H9 (cell line): Measurements from ENCODE around the gene ARHGEF17. TPM values are rescaled to one million over a fixed set of nuclear protein-coding genes. Genes with fewer than 3 reads are reported as not detected.
A peak's percentile ranks its signal among the peaks of the same experiment; 100 is the strongest.

Source experiments
- DNase-seq: peaks from one replicate; pipeline ENCODE4 v3.0.0-alpha.2; 2017
- H2AFZ ChIP-seq: one replicate; pipeline ENCODE4 v1.6.1; 2013; ENCODE audit warnings: mild to moderate bottlenecking, low read length, control low read depth, moderate library complexity
- H2AK5ac ChIP-seq: 2 replicates; pipeline ENCODE4 v1.6.1; 2013; ENCODE audit warnings: low read length, control low read depth, mixed read lengths; ENCODE audit not compliant: insufficient read length
- H2BK120ac ChIP-seq: one replicate; pipeline ENCODE4 v1.6.1; 2013; ENCODE audit warnings: low read depth, mild to moderate bottlenecking, low read length, control low read depth, inconsistent platforms; ENCODE audit not compliant: poor library complexity, severe bottlenecking
- H2BK12ac ChIP-seq: 2 replicates; pipeline ENCODE4 v1.6.1; 2013; ENCODE audit warnings: low read length, control low read depth, mixed read lengths, low read depth; ENCODE audit not compliant: insufficient read length
- H2BK15ac ChIP-seq: 2 replicates; pipeline ENCODE4 v1.6.1; 2013; ENCODE audit warnings: low read depth, low read length, control low read depth
- H2BK20ac ChIP-seq: one replicate; pipeline ENCODE4 v1.6.1; 2013; ENCODE audit warnings: low read depth, mild to moderate bottlenecking, low read length, control low read depth, inconsistent platforms; ENCODE audit not compliant: poor library complexity, severe bottlenecking
- H2BK5ac ChIP-seq: 2 replicates; pipeline ENCODE4 v1.6.1; 2013; ENCODE audit warnings: low read length, control low read depth, mixed read lengths; ENCODE audit not compliant: insufficient read length
- H3K14ac ChIP-seq: 2 replicates; pipeline ENCODE4 v1.6.1; 2013; ENCODE audit warnings: low read length, control low read depth; ENCODE audit not compliant: insufficient read depth
- H3K18ac ChIP-seq: 2 replicates; pipeline ENCODE4 v1.6.1; 2013; ENCODE audit warnings: low read depth, mild to moderate bottlenecking, mixed read lengths, low read length, control low read depth; ENCODE audit not compliant: insufficient read length
- H3K23ac ChIP-seq: 2 replicates; pipeline ENCODE4 v1.6.1; 2013; ENCODE audit warnings: low read length, control low read depth, mixed read lengths, low read depth; ENCODE audit not compliant: insufficient read length
- H3K23me2 ChIP-seq: 2 replicates; pipeline ENCODE4 v1.6.1; 2013; ENCODE audit warnings: low read depth, mild to moderate bottlenecking, mixed read lengths, low read length, control low read depth; ENCODE audit not compliant: insufficient read length, poor library complexity, severe bottlenecking
- H3K27ac ChIP-seq: 2 replicates; pipeline ENCODE4 v1.5.1; 2013; ENCODE audit warnings: low read length, control low read depth, mixed read lengths, low read depth; ENCODE audit not compliant: insufficient read length
- H3K27me3 ChIP-seq: 2 replicates; pipeline ENCODE4 v1.6.1; 2013; ENCODE audit warnings: low read length, control low read depth, inconsistent platforms; ENCODE audit not compliant: insufficient read depth
- H3K4ac ChIP-seq: 2 replicates; pipeline ENCODE4 v1.6.1; 2013; ENCODE audit warnings: low read depth, mild to moderate bottlenecking, control low read depth, inconsistent platforms, low read length, moderate library complexity
- H3K4me1 ChIP-seq: 2 replicates; pipeline ENCODE4 v1.6.1; 2013; ENCODE audit warnings: low read length, control low read depth, inconsistent platforms; ENCODE audit not compliant: insufficient read depth
- H3K4me2 ChIP-seq: 2 replicates; pipeline ENCODE4 v1.6.1; 2013; ENCODE audit warnings: low read length, control low read depth, mixed read lengths; ENCODE audit not compliant: insufficient read length, insufficient read depth
- H3K56ac ChIP-seq: 2 replicates; pipeline ENCODE4 v1.6.1; 2013; ENCODE audit warnings: low read depth, mild to moderate bottlenecking, mixed read lengths, low read length, control low read depth; ENCODE audit not compliant: insufficient read length
- H3K79me1 ChIP-seq: 2 replicates; pipeline ENCODE4 v1.6.1; 2013; ENCODE audit warnings: low read depth, mild to moderate bottlenecking, moderate library complexity, low read length, control low read depth, inconsistent platforms; ENCODE audit not compliant: insufficient read depth, poor library complexity, severe bottlenecking
- H3K79me2 ChIP-seq: 2 replicates; pipeline ENCODE4 v1.6.1; 2013; ENCODE audit warnings: low read length, control low read depth, inconsistent platforms; ENCODE audit not compliant: insufficient read depth
- H3K9ac ChIP-seq: 2 replicates; pipeline ENCODE4 v1.6.1; 2013; ENCODE audit warnings: low read length, control low read depth, mixed read lengths; ENCODE audit not compliant: insufficient read length; ENCODE audit errors: extremely low read depth
- H3K9me3 ChIP-seq: one replicate; pipeline ENCODE4 v1.6.1; 2013; ENCODE audit warnings: low read depth, low read length, inconsistent platforms; ENCODE audit not compliant: control insufficient read depth
- H3T11ph ChIP-seq: one replicate; pipeline ENCODE4 v1.6.1; 2013; ENCODE audit warnings: mild to moderate bottlenecking, low read length, control low read depth, inconsistent platforms
- H4K20me1 ChIP-seq: one replicate; pipeline ENCODE4 v1.6.1; 2013; ENCODE audit not compliant: control insufficient read depth, insufficient read length, insufficient read depth
- H4K5ac ChIP-seq: 2 replicates; pipeline ENCODE4 v1.6.1; 2013; ENCODE audit warnings: low read depth, mild to moderate bottlenecking, mixed read lengths, low read length, control low read depth; ENCODE audit not compliant: insufficient read length
- H4K8ac ChIP-seq: replicated peaks from 2 replicates; pipeline ENCODE4 v1.6.1; 2013; ENCODE audit warnings: low read length, control low read depth, mixed read lengths, low read depth; ENCODE audit not compliant: insufficient read length
- H4K91ac ChIP-seq: 2 replicates; pipeline ENCODE4 v1.6.1; 2013; ENCODE audit warnings: low read depth, mild to moderate bottlenecking, moderate library complexity, mixed read lengths, low read length, control low read depth; ENCODE audit not compliant: insufficient read length
- H3K27ac Mint-ChIP-seq, 3 experiments: 2 replicates in 2 of 3; 3 replicates in 1 of 3; pipeline ENCODE4 v1.8.0; 2020 to 2021; ENCODE audit warnings: mixed read lengths in 3 of 3, mild to moderate bottlenecking in 1 of 3, moderate library complexity in 1 of 3
- H3K27me3 Mint-ChIP-seq: 2 replicates; pipeline ENCODE4 v1.8.0; 2021; ENCODE audit warnings: low read depth, mild to moderate bottlenecking, moderate library complexity, mixed read lengths
- H3K36me3 Mint-ChIP-seq, 3 experiments: 2 replicates in 2 of 3; 3 replicates in 1 of 3; pipeline ENCODE4 v1.8.0; 2020 to 2021; ENCODE audit warnings: low read depth in 3 of 3, mixed read lengths in 3 of 3; ENCODE audit not compliant: insufficient read depth in 1 of 3
- H3K4me1 Mint-ChIP-seq, 2 experiments: 2 replicates each; pipeline ENCODE4 v1.8.0; 2020; ENCODE audit warnings: mixed read lengths in 2 of 2
- H3K4me3 Mint-ChIP-seq, 2 experiments: 2 replicates in 1 of 2; 3 replicates in 1 of 2; pipeline ENCODE4 v1.8.0; 2020 to 2021; ENCODE audit warnings: mild to moderate bottlenecking in 2 of 2, mixed read lengths in 2 of 2, moderate library complexity in 1 of 2
- H3K9me3 Mint-ChIP-seq, 2 experiments: 2 replicates in 1 of 2; 3 replicates in 1 of 2; pipeline ENCODE4 v1.8.0; 2020; ENCODE audit warnings: mild to moderate bottlenecking in 2 of 2, mixed read lengths in 2 of 2, moderate library complexity in 1 of 2
- WGBS: extraction: QIAGEN DNeasy Blood & Tissue Kit; methylation state at CpG from one replicate; pipeline ENCODE4 v1.1.7; 2013; ENCODE audit warnings: missing lambda C conversion rate, low lambda C conversion rate, mixed read lengths; ENCODE audit not compliant: insufficient read length; ENCODE audit errors: extremely low coverage; 5-methylcytosine and 5-hydroxymethylcytosine counted together
- total RNA-seq: library from RNA; stranded (reverse); gene quantifications from 2 replicates; pipeline ENCODE4 v1.2.1, GENCODE V29; 2021
- TF ChIP-seq, protein P1 (sequence below): fragments of 200-600 bp; sonication (generic); conservative IDR thresholded peaks from 3 replicates; pipeline ENCODE4 v1.8.0; 2021; ENCODE audit warnings: antibody characterized with exemption, mild to moderate bottlenecking

The ARHGEF17 gene
- total RNA-seq, 1 experiment from 2014 or later: 7.4 TPM

DNA sequence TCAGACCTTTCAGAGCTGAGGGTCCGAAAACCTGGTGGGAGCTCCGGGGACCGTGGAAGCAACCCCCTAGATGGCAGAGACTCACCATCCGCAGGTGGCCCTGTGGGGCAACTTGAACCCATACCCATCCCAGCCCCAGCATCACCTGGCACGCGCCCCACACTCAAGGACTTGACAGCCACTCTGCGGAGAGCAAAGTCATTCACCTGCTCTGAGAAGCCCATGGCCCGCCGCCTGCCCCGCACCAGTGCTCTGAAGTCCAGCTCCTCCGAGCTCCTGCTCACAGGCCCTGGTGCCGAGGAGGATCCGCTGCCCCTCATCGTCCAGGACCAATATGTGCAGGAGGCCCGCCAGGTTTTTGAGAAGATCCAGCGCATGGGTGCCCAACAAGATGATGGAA is 2.0 kb downstream of the ARHGEF17 start:
- no CpG with 5 or more reads among the region's 16 CpGs for WGBS

More for the DNA sequence above, 2.0 kb downstream of the ARHGEF17 start:
- Histone ChIP-seq H4K20me1 (no peaks in the 10 kb centered on the region), H2BK15ac (no peak overlapping the region), H2AK5ac (no peak overlapping the region), H3K23me2 (peaks cover 24% of the 10 kb centered on the region), H3K56ac (no peak overlapping the region), H2AFZ (no peak overlapping the region), H3K4me2 (peak overlapping the region; percentile 70), H3K27me3 (peaks cover 4% of the 10 kb centered on the region; the same call in 1 of the 2 replicates), H4K8ac (no peak overlapping the region), H3T11ph (no peak overlapping the region), H3K4me1 (no peaks in the 10 kb centered on the region), H2BK20ac (no peak overlapping the region), H4K5ac (no peak overlapping the region), H4K91ac (no peak overlapping the region), H3K4ac (no peak overlapping the region), H2BK5ac (no peak overlapping the region), H3K14ac (no peak overlapping the region), H3K79me2 (no peaks in the 10 kb centered on the region; the same call in 1 of the 2 replicates), H3K79me1 (no peaks in the 10 kb centered on the region), H3K9me3 (no peaks in the 10 kb centered on the region), H2BK120ac (no peak overlapping the region), H3K9ac (no peak overlapping the region), H3K18ac (no peak overlapping the region), H2BK12ac (no peak overlapping the region), H3K27ac (no peak overlapping the region), H3K23ac (no peak overlapping the region)
- TF ChIP-seq, protein P1, sequence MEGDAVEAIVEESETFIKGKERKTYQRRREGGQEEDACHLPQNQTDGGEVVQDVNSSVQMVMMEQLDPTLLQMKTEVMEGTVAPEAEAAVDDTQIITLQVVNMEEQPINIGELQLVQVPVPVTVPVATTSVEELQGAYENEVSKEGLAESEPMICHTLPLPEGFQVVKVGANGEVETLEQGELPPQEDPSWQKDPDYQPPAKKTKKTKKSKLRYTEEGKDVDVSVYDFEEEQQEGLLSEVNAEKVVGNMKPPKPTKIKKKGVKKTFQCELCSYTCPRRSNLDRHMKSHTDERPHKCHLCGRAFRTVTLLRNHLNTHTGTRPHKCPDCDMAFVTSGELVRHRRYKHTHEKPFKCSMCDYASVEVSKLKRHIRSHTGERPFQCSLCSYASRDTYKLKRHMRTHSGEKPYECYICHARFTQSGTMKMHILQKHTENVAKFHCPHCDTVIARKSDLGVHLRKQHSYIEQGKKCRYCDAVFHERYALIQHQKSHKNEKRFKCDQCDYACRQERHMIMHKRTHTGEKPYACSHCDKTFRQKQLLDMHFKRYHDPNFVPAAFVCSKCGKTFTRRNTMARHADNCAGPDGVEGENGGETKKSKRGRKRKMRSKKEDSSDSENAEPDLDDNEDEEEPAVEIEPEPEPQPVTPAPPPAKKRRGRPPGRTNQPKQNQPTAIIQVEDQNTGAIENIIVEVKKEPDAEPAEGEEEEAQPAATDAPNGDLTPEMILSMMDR: no peak
- DNase-seq: no peak
- no peaks in the 10 kb centered on the region; a peak in 1 of 5 replicates for H3K9me3 Mint-ChIP-seq
- no peak overlapping the region for H3K27ac Mint-ChIP-seq
- H3K4me1 Mint-ChIP-seq: peaks cover 36 to 52% of the 10 kb centered on the region in 2 experiments
- H3K4me3 Mint-ChIP-seq: peak overlapping the region in 1 of 2 experiments; percentile 44; a peak in 2 of 5 replicates
- H3K27me3 Mint-ChIP-seq: peaks cover 54% of the 10 kb centered on the region
- peaks cover 0 to 5% (median 0%) of the 10 kb centered on the region in 3 experiments; a peak in 2 of 7 replicates for H3K36me3 Mint-ChIP-seq
